Stimulated activated naive B cell treated with anti-CD40 and anti-IgM and Interleukin-4, amounts not matched to agents 10 μg/mL and 1 μg/mL and 100 μg/mL, for 72 hours (primary cell): Measurements from ENCODE around the gene JAK3.

ENCODE experiments used
- ATAC-seq, 2 donors: fragments of 150-1000 bp; cut with Tn5 transposase; replicated peaks; 2 replicates each; pipeline ENCODE4 v1.10.0; 2021; ENCODE audit warnings: moderate library complexity in 1 of 2
- DNase-seq: peaks from one replicate; pipeline ENCODE4 v3.0.0; 2021
- H3K27ac Mint-ChIP-seq: one replicate; pipeline ENCODE4 v1.8.0; 2022; ENCODE audit warnings: mild to moderate bottlenecking, mixed read lengths
- H3K27me3 Mint-ChIP-seq, 2 donors: one replicate each; pipeline ENCODE4 v1.8.0; 2022; ENCODE audit warnings: mixed read lengths in 2 of 2
- H3K36me3 Mint-ChIP-seq, 2 donors: one replicate each; pipeline ENCODE4 v1.8.0; 2022; ENCODE audit warnings: mixed read lengths in 2 of 2, mild to moderate bottlenecking in 1 of 2
- H3K4me1 Mint-ChIP-seq, 2 donors: one replicate each; pipeline ENCODE4 v1.8.0; 2022; ENCODE audit warnings: mixed read lengths in 2 of 2, mild to moderate bottlenecking in 1 of 2
- H3K4me3 Mint-ChIP-seq, 2 donors: one replicate each; pipeline ENCODE4 v1.8.0; 2022; ENCODE audit warnings: mild to moderate bottlenecking in 2 of 2, mixed read lengths in 2 of 2, moderate library complexity in 1 of 2
- H3K9me3 Mint-ChIP-seq, 2 donors: one replicate each; pipeline ENCODE4 v1.8.0; 2022; ENCODE audit warnings: mixed read lengths in 2 of 2, mild to moderate bottlenecking in 1 of 2

Gene JAK3

GRCh38 chr19:17840019-17840418 lies 7.8 kb downstream of the JAK3 start:
- ATAC-seq (no peak), DNase-seq (no peak)
- H3K27ac Mint-ChIP-seq = peak overlapping the region; percentile 42
- no peak overlapping the region for H3K4me3 Mint-ChIP-seq
- H3K27me3 Mint-ChIP-seq = no peaks in the 10 kb centered on the region
- peaks cover 61 to 82% of the 10 kb centered on the region in 2 donors for H3K36me3 Mint-ChIP-seq
- peaks cover 20 to 23% of the 10 kb centered on the region in 2 donors for H3K4me1 Mint-ChIP-seq
- H3K9me3 Mint-ChIP-seq = no peaks in the 10 kb centered on the region

GRCh38 chr19:17837972-17838371 lies 9.8 kb downstream of the JAK3 start:
- Mint-ChIP-seq H3K4me3 (no peak overlapping the region), H3K27me3 (no peaks in the 10 kb centered on the region), H3K27ac (peak overlapping the region; percentile 38), H3K4me1 (peaks cover 5 to 12% of the 10 kb centered on the region in 2 donors), H3K36me3 (peaks cover 55 to 69% of the 10 kb centered on the region in 2 donors), H3K9me3 (no peaks in the 10 kb centered on the region)
- no peak for DNase-seq
- no peak for ATAC-seq

- no peak for DNase-seq
- peaks cover 5 to 12% of the 10 kb centered on the region in 2 donors for H3K4me1 Mint-ChIP-seq
- no peak overlapping the region for H3K4me3 Mint-ChIP-seq
- H3K27ac Mint-ChIP-seq = no peak overlapping the region
- H3K36me3 Mint-ChIP-seq = peaks cover 53 to 71% of the 10 kb centered on the region in 2 donors
- H3K27me3 Mint-ChIP-seq = no peaks in the 10 kb centered on the region
- H3K9me3 Mint-ChIP-seq = no peaks in the 10 kb centered on the region
- no peak for ATAC-seq
Observed at GRCh38 chr19:17836530-17836929, 11.3 kb downstream of the JAK3 start.

- no peak for ATAC-seq
- H3K4me3 Mint-ChIP-seq = no peak overlapping the region
- H3K9me3 Mint-ChIP-seq = peaks cover 0 to under 1% of the 10 kb centered on the region in 2 donors
- no peak for DNase-seq
- no peaks in the 10 kb centered on the region for H3K27me3 Mint-ChIP-seq
- H3K4me1 Mint-ChIP-seq = peaks cover 6 to 9% of the 10 kb centered on the region in 2 donors
- peaks cover 53 to 76% of the 10 kb centered on the region in 2 donors for H3K36me3 Mint-ChIP-seq
- H3K27ac Mint-ChIP-seq = peak overlapping the region; percentile 56
Observed at GRCh38 chr19:17835182-17836006, 12.4 kb downstream of the JAK3 start.

GRCh38 chr19:17834350-17835181 lies 13.2 kb downstream of the JAK3 start:
- Mint-ChIP-seq H3K36me3 (peaks cover 55 to 77% of the 10 kb centered on the region in 2 donors), H3K27ac (no peak overlapping the region)

GRCh38 chr19:17832443-17833208 lies 15.2 kb downstream of the JAK3 start:
- no peak for DNase-seq
- Mint-ChIP-seq H3K9me3 (peaks cover 0 to 2% of the 10 kb centered on the region in 2 donors), H3K4me1 (peaks cover 9 to 13% of the 10 kb centered on the region in 2 donors), H3K36me3 (peaks cover 54 to 70% of the 10 kb centered on the region in 2 donors), H3K4me3 (no peak overlapping the region), H3K27ac (peak overlapping the region; percentile 31), H3K27me3 (no peaks in the 10 kb centered on the region)
- no peak for ATAC-seq

More at GRCh38 chr19:17834350-17835181, 13.2 kb downstream of the JAK3 start:
- ATAC-seq = peak in 1 of 2 donors; percentile 36
- no peak overlapping the region for H3K4me3 Mint-ChIP-seq
- peaks cover 9% of the 10 kb centered on the region in 2 donors for H3K4me1 Mint-ChIP-seq
- peaks cover 0 to 2% of the 10 kb centered on the region in 2 donors for H3K9me3 Mint-ChIP-seq
- no peak for DNase-seq
- no peaks in the 10 kb centered on the region for H3K27me3 Mint-ChIP-seq

GRCh38 chr19:17831419-17831888 lies 16.3 kb downstream of the JAK3 start:
- no peak overlapping the region for H3K27ac Mint-ChIP-seq
- no peak for ATAC-seq
- no peak for DNase-seq
- H3K9me3 Mint-ChIP-seq = peaks cover 0 to 2% of the 10 kb centered on the region in 2 donors
- H3K4me3 Mint-ChIP-seq = no peak overlapping the region
- peaks cover 6 to 10% of the 10 kb centered on the region in 2 donors for H3K4me1 Mint-ChIP-seq
- H3K27me3 Mint-ChIP-seq = no peaks in the 10 kb centered on the region
- peaks cover 57 to 72% of the 10 kb centered on the region in 2 donors for H3K36me3 Mint-ChIP-seq

GRCh38 chr19:17830567-17831418 lies 17.0 kb downstream of the JAK3 start:
- Mint-ChIP-seq H3K9me3 (peaks cover 0 to 2% of the 10 kb centered on the region in 2 donors), H3K27ac (no peak overlapping the region), H3K4me3 (peak overlapping the region in 1 of 2 donors; percentile 1), H3K27me3 (no peaks in the 10 kb centered on the region), H3K4me1 (peaks cover 5 to 9% of the 10 kb centered on the region in 2 donors), H3K36me3 (peaks cover 53 to 68% of the 10 kb centered on the region in 2 donors)
- no peak for DNase-seq
- ATAC-seq = peak; percentile 53 to 71

GRCh38 chr19:17829855-17830566 lies 17.8 kb downstream of the JAK3 start:
- Mint-ChIP-seq H3K27ac (peak overlapping the region; percentile 49), H3K4me3 (peak overlapping the region in 1 of 2 donors; percentile 1), H3K36me3 (peaks cover 54 to 64% of the 10 kb centered on the region in 2 donors), H3K4me1 (peaks cover 4 to 5% of the 10 kb centered on the region in 2 donors), H3K9me3 (peaks cover 0 to 2% of the 10 kb centered on the region in 2 donors), H3K27me3 (no peaks in the 10 kb centered on the region)
- DNase-seq (no peak), ATAC-seq (no peak)

GRCh38 chr19:17826508-17827056 lies 21.2 kb downstream of the JAK3 start:
- H3K9me3 Mint-ChIP-seq = peaks cover 0 to 2% of the 10 kb centered on the region in 2 donors
- no peak overlapping the region for H3K27ac Mint-ChIP-seq
- peaks cover 43 to 54% of the 10 kb centered on the region in 2 donors for H3K36me3 Mint-ChIP-seq
- no peak for ATAC-seq
- no peak overlapping the region for H3K4me3 Mint-ChIP-seq
- peaks cover 4 to 10% of the 10 kb centered on the region in 2 donors for H3K4me1 Mint-ChIP-seq
- no peaks in the 10 kb centered on the region for H3K27me3 Mint-ChIP-seq
- no peak for DNase-seq

GRCh38 chr19:17824339-17824738 lies 23.4 kb downstream of the JAK3 start:
- Mint-ChIP-seq H3K27ac (peak overlapping the region; percentile 59), H3K36me3 (peaks cover 26 to 32% of the 10 kb centered on the region in 2 donors), H3K4me1 (peaks cover 4 to 6% of the 10 kb centered on the region in 2 donors), H3K9me3 (no peaks in the 10 kb centered on the region), H3K4me3 (no peak overlapping the region), H3K27me3 (no peaks in the 10 kb centered on the region)
- DNase-seq (no peak), ATAC-seq (peak; percentile 22 to 28)

GRCh38 chr19:17821190-17821589 lies 26.6 kb downstream of the JAK3 start, which contains the start of gene INSL3:
Gene INSL3 (minus strand): TSS chr19:17821519. CDS start chr19:17821506, 13 bp downstream.
- Mint-ChIP-seq H3K27ac (no peak within 1 kb of the TSS), H3K36me3 (peaks cover 14 to 18% of the 10 kb centered on the region in 2 donors), H3K27me3 (no peaks in the 10 kb centered on the region), H3K4me3 (no peak within 1 kb of the TSS), H3K9me3 (no peaks in the 10 kb centered on the region), H3K4me1 (peaks cover 0 to 6% of the 10 kb centered on the region in 2 donors)
- no peak for DNase-seq
- ATAC-seq = no peak
